ENCODE measurements around the gene KRT1.

The KRT1 gene

DNA sequence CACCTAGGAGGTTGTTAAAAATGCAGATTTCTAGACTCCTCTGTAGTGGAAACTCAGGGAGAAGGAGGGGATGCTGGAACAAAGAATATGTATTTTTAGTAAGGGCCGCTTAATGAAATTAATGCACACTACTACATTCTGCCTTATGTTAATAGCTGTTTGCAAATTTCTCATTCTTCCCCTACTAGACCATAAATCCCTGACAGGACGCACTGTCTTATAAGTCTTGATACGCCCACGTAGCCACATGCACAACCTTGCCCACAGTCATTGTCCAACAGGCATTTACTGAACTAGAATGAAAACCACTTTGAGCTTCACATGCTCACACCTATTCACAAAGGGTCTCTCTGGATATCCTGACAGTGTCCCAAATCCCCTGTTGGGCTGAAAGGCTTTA lies 38.7 kb downstream of the KRT1 start:
- no peak for DNase-seq (ENCODE audit: low read depth in 1 of 2, low spot score in 1 of 2)

DNA sequence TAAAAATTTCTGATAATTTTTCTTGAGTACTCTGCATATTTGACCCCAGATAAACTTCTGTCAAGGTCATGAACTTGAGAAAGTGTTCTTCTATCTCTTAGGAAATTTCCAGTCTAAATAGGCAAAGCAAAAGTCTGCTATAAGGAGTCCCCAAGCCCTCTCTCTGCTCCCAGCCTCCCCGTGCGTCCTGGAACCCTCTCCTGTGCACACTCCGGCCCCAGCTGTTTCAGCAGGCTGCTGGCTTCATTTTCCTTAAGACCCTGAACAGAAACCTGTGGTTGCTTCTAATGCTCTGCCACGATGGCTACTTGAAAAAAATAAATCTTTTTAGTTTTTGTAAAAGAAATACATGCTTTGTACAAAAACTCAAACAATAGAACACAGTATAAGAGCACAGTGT lies 42.9 kb downstream of the KRT1 start:
- no peak for DNase-seq (ENCODE audit: low read depth in 1 of 2, low spot score in 1 of 2)

DNA sequence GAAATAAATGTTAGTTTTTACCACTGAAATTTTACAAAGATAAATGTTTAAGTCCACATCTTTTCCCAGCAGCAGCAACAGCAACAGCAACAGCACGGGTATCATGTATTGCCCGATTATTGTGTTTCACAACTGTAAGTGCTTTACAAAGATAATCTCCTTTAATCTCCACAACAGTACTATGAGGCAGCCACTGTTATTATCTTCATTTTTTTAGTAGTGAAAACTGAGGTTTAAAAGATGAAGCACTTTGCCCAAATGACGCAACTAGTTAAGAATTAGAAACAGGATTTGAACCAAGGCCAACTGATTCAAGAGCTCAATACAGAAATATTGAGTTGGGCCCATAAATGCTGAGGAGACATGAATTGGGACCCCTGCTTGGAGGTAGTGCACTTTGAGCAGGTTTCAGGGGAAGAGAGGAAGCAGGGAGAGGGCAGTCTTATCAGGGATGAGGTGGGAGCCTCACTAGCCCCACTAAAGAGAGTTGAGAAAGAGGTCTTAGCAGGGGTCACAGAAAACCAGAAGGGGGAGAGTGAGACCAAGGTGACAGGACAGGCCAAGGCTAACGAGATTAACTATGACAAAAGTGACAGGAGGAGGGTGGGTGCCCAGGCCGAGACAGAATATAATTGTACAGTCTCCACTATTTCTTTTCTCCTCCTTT lies 43.5 kb downstream of the KRT1 start:
- DNase-seq (ENCODE audit: low read depth in 1 of 2, low spot score in 1 of 2): no peak

DNA sequence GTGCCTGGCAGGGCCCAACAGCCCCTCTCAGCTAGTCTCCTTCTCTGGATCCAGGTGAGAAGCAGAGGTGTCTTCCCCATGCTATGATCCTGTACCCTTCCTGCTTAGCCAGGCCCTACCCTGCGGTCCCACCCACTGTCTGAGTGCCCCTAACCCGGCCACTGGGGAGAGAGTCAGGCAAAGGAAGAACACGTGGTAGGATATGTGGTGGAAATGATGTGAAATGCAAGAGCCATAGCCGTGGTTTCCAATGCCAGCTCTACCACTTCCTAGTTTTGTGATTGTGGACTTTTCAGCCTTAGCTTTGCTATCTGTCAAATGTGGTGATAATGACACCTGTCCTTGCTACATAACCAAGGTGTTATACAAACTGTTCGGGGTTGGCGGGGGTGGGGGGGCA lies 44.0 kb downstream of the KRT1 start:
- no peak for DNase-seq (ENCODE audit: low read depth in 1 of 2, low spot score in 1 of 2)

DNA sequence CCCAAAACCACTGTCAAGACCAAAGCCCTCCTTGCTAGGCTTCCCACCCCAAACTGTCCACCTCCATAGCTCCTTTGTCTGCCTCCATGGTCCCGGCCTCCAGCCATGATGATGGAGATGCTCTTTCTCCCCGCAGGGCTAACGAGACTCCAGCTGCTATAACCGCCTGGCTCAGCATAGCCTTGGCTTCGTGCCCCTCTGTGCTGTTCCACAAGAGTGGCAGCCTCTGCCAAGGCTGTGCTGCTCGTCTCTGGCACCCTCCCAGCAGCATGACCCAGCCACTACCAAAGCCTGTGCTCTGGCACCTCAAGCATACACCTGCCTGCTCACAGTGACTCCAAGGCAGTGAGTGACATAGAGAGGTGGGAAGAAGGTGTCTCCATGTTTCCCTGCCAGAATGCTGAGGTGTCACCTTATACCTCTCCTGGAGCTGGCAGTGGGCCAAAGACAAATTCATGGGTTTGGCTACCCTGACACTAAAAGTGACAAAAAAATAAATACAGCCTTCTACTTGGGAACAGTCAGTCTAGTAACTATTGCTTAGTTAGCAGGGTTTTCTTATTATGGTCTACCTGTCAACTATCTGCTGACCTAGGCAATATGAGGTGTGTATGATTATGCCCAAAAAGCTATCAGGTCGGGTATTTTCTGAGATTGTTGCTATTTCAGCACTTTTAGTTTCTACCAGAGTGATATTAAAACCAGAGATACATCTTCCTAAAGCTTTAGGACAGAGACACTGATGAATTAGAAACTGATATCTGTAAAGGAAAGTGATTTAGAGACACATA lies 45.7 kb downstream of the KRT1 start:
- DNase-seq (ENCODE audit: low read depth in 1 of 2, low spot score in 1 of 2): no peak

DNA sequence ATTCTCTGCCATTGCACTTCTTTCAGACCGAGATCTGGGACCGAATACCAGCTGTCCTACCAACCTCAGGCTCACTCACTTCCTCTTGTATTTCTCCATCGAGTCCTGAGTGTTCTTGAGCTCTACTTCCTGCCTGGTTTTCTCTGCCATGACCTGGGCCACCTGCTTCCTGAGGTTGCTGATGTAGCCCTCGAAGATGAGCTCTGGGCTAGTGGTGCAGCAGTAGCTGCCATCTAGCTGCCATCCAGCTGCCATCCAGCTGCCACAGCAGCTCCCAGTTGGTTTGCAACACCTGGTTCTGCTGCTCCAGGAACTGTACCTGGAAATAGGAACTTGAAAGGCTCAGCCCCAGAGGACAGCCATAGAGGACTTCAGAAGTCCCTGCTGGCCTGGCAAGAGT lies 46.8 kb downstream of the KRT1 start:
- no peak for DNase-seq (ENCODE audit: low read depth in 1 of 2, low spot score in 1 of 2)

DNA sequence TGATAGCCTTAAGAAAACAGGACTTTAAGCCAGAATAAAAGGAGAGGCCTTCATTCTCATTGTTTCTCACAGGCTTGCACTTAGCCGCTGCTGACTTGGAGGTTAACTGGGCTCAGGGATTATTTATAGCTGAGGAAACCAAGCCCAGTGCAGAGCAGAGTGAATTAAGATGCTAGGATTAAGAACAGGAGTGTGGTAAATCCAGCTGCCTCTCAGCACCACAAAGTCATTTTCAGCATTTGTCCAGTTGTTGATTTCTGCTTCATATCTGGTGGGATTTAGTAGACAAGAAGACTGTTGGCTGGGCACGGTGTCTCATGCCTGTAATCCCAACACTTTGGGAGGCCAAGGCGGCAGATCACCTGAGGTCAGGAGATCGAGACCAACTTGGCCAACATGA lies 47.6 kb downstream of the KRT1 start:
- DNase-seq (ENCODE audit: low read depth in 1 of 2, low spot score in 1 of 2): no peak

DNA sequence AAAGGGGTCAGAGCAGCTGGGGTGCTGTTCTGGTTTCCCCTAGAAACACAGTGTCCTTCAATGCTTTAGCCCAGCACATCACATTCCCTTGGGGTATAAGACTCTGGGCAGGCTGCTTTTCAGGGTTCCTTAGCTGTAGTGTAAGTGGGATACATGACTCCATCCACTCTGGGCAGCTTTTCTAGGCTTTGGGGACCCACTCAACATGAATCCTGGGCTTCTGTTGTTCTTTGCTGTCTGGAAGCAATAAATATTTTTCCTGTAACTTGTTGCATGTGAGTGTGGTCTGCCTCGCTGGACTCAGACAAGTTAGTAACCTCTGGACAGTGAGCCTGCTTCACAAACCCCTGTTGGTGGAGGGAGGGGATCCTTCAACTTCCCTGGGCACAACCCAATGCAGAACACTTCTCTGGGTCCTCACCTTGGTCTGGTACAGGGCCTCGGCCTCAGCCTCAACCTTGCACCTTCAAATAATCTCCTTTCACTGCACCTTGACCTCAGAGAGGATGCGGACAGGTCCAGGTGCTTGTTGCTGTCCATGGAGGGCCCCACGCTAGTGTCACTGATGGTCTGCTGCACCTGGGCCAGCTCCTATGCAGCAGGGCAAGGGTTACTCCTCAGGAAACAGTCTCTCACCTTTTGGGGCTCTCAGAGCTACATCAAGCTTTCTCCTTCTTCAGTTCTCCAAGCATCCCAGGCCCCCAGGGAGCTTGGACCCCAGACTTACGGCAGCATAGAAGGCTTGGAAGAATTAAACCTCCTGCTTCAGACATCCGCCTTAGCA lies 48.3 kb downstream of the KRT1 start:
- no peak for DNase-seq (ENCODE audit: low read depth in 1 of 2, low spot score in 1 of 2)

DNA sequence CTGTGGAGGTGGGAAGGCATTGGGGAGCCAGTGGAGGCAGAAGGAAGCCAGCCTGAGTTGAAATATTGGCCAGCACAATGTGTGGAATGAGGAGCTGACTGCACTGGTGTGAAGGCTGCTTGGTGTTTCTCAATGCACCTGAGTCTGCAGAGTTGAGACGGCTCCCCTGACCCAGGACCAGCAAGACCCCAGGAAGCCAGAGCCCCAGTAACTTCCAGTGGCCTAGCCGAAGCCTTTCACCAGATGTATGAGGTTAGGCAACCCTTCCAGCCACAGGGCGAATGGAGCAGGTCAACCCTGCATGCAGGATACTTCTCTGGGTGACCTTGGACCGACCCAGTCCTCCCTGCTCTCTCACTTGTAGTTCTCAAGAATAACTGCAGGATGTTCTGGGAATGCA lies 48.9 kb downstream of the KRT1 start:
- no peak for DNase-seq (ENCODE audit: low read depth in 1 of 2, low spot score in 1 of 2)

DNA sequence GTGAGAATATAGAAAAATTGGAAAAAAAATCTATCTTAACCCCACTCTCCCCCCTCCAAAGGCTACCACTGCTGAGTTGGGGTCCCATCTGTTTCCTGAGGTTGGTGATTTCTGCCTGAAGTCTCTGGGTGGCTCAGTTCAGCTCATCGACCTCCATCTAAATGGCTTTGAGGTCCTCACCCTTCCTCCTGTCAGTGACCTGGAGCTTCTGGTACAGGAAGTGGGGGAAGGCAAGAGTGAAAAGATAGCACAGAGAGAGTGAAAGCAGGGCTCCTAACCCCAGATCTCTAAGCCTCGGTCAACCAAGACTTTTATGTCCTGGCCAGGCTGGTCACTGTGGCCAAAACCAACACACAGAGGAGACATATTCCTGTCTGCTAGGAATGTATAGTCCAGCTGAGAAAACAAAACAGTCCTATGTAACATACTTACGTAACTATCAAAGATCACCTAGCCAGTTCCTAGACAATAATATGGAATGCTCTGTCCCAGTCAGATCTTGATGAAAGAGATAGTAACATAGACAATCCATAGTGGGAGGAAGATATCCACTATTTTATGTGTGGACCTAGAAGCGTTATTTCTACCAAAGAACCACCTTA lies 49.5 kb downstream of the KRT1 start:
- DNase-seq (ENCODE audit: low read depth in 1 of 2, low spot score in 1 of 2): no peak

DNA sequence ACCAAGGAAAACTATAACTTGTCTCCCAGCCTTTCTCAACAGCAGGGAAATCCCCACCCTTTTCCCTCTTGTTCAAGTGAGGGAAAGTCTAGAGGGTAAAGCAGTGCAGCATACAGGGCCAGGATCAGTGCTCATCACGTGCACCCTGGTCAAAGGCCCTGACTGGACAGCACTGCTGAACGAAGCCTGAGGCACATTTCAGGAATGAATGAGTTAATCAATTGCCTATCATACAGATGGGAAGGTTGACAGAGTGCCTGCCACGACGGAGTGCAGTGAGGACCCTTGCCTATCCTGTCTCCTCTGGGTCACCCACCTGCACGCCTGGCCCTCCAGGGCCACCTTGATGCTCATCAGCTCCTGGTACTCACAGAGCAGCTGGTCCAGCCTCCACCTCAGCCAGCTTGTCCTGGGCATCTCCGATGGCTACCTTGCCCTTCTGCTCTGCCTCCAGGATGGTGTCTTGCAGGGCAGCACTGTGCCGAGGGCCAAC lies 50.2 kb downstream of the KRT1 start:
- no peak for DNase-seq (ENCODE audit: low read depth in 1 of 2, low spot score in 1 of 2)

DNA sequence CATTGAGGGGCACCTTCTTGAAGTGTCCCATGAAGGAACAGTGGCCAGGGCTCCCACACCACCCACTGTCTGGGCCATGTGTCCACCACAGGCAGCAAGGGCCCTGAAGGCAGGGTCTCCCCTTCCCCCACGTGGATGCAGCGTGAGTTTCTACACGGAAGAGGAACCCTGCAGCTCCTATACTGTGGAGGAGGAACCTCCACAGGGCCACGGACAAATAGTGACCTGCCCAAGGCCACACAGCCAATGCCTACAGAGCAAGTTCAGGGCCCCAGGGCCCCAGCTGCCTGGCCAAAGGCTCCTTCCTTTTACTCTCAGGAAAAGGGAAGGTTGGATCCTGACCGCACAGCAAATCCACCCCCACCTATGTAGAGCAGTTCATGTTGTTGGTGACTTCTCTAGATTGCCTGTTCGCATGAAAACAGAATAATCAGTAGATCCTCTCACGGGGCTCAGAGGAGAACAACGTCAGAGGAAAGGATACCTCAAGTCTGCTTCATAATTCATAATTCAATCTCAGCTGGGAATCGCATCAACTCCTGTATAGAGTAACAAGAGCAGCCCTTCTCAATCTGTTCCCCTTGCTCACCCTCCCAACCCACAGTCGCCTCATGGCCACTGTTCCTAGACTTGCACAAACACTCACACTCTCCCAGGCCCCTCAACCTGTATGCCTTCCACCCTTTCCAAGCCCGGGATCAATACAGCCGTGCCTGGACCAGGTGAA lies 50.8 kb downstream of the KRT1 start:
- no peak for DNase-seq (ENCODE audit: low read depth in 1 of 2, low spot score in 1 of 2)

DNA sequence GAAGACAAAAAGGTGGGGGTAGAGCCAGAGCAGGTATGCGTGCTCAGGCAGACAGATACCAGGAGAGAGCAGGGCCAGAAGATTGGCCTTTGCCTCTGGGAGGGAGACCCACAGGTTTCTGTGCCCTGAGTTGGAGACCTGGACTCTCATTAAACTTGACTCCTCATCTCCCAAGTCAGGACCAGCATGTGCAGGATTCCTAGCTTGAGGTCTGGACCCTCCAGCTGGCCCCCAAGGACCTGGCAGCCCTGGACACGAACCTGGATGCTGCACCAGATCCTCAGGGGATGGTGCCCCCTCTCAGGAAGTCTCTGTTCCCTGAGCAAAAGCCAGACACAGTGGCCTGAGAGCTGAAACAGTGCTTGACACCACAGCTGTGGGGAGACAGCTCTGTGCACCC lies 51.4 kb downstream of the KRT1 start:
- DNase-seq (ENCODE audit: low read depth in 1 of 2, low spot score in 1 of 2): no peak

DNA sequence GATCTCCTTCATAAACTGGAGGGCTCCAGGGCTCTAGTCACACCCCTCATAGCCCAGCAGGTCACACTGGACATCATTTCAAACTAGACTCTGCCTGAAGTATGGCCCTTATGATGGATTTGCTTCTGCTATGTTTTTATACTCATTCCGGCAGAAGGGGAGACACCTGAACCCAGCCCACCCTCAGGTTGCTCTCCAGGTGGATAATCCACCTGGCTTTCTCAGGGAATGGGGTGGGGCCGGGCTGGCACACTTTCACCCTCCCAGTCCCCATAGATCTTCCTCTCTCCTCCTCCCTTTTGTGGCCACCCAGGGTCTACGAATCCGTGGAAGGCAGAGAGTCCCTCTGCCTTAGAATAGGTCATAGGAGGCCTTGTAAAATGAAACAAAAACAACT lies 52.1 kb downstream of the KRT1 start:
- no peak for DNase-seq (ENCODE audit: low read depth in 1 of 2, low spot score in 1 of 2)

DNA sequence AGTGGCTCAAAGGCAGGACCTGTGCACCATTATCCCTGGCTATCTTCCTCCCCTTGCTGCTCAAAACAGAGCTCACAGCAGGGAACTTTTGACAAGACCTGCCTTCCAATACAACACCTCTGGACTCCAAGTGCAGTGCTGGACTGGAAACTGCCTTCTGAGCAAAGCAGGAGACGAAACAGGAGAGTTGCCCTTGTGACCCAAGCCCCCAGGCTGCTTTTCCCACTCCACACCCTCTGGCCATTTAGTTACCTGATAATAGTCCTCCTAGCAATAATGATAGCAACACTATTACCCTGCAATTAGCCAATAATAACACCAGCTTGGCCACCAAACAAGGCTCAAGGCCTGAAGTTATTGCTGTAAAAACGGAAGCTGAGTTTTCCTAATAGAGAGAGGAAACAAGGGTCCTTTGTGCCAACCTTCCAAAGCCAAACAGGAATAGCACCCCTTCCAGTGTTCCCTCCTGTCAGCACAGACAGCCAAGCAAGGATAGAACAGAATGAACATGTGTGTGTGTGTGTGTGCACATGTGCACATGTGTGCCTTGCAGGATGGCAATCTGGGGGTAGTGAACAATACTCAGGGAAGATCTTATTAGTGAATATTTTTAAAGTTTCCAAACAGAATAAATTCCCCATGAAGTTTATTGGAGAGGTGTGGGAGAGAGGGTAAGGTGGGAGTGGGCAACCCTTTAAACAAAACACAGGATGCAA lies 52.7 kb downstream of the KRT1 start:
- DNase-seq (ENCODE audit: low read depth in 1 of 2, low spot score in 1 of 2): no peak

All from activated T-helper 1 cell treated with anti-CD3 and anti-CD28 coated beads, Interleukin-2, amount 50 U/mL, for 16 hours (primary cell).